NCI-H1092 treated with DMSO at 0.1 percent for 48 hours (cell line): ENCODE measurements around the gene MAL.

ENCODE experiments used
- DNase-seq: peaks from one replicate; lab custom pipeline; 2025; lab: John Stamatoyannopoulos, UW

MAL gene

DNA sequence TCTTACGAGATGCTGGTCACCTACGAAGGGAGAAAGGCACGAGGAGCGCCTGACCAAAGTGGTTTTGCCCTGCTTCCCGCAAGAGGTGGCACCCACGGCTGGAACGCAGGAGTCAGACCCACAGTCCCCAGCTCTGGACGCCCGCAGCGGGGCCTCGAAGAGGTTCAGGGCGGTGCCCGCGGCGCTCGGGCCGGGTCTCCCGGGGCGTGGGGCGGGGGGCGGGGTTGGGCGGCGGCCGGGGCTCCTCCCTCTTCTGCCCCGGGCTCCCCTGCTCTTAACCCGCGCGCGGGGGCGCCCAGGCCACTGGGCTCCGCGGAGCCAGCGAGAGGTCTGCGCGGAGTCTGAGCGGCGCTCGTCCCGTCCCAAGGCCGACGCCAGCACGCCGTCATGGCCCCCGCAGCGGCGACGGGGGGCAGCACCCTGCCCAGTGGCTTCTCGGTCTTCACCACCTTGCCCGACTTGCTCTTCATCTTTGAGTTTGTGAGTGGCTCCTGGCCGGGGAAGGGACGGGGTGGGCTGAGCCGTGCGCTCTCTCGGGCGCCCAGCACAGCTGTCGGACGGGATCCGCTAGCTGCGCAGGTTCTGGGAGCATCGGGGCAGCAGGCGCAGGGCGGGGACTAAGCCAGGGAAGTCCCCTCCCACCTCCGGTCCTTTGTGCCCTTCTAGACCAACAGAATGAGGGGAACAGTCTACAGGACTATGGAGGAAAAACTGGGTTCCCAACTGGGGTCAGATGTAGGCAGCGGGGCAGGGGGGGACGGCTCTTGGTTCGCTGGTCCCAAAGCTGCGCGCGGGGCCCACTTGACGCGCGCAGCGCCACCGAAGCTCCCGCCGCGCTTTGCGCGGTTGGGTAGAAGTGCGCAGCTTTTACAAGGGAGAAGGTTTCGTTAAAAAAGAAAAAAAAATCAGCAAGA, at the start of gene MAL:
Gene MAL, plus strand, starts transcription at position 303 of the 914 bp plus-strand sequence. Its CDS starts 85 bp downstream, at position 388.
- no peak for DNase-seq

DNA sequence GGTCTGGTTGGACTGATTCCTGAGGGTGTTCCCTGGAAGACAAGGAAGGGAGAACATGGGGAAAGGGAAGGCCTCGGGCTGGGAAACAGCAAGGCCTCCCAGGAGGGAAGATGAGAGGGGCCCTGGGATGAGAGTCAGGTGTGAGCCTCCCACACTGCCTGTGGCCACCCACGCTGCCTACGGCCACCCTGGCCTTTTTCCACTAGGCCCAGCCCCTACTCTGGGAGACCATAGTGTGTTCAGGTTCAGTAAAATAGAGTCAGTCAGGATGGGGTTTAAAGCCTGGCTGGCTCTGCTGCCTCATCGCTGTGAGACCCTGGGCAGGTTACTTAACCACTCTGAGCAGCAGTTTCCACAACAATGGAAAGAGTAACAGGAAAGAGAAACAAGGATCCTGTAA, 47.7 kb upstream of the MAL start:
- DNase-seq, result no peak

DNA sequence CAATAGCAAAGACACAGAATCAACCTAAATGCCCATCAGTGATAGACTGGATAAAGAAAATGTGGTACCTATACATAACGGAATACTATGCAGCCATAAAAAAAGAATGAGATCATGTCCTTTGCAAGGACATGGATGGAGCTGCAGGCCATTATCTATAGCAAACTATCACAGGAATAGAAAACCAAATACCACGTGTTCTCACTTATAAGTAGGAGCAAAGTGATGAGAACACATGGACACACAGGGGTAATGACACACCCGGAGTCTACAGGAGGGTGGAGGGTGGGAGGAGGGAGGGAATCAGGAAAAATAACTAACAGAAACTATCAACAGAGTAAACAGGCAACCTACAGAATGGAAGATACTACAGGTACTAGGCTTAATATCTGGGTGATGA, 46.6 kb upstream of the MAL start:
- no peak for DNase-seq

DNA sequence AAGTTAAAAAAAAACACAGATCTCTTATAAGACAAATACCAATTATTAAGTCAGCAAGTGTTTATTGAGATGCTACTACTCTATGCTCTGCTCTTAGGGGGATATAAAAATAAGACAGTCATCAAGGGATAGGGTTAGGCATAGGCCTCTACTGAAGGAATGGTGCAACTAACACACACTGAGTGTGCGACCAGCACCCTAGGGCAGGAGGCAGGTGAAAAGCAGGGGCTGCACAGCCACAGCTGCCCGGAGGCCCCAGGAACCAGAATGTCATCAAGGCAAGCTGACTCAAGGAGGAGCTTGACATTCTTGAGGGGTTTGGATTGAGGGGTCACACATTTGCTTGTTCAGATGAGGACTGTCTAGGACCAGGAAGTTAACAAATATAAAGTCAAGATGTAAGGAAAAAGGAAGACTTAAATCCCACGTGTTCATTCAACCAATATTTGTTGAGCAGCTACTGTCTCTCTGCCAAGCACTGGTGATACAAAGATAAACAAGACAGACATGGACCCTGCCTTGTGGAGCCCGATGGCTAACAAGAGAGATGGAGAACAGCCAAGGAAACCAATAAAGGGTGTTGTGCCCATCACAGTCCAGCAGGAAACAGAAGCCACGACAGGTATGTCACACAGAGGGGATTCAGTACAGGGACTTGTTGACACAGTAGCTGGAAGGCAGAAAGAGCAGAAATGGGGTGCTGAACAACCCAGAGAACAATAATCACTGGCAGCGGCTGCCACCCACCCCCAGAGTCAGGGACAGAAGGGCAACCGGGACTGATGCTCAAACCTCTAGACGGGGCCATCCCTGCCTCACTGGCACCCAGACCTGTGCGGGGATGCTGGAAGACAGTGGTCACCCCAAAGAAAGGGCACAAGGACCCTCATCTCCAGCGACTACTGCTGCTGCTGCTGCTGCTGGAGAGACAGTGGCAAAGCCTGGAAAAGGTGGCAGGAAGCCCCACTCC, 45.8 kb upstream of the MAL start:
- DNase-seq, result no peak

DNA sequence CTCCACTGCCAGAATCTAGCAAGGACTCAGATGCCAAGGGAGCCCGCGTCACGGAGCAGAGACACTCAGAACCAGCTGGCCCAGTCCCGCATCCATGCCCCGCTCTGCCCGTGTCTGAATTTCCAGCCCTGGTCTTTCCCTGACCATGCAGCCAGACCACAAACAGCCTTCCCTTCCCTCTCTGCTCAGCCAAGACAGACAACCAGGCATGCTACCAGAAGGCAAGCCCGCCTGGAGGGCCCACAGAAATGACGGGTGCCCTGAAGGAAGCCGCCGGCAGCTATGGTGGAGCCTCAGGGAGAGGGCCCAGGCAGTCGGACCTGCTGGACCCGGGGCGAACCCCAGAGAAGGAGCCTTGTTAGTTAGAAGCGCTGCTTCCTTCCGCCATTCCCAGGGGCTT, 45.1 kb upstream of the MAL start:
- no peak for DNase-seq

DNA sequence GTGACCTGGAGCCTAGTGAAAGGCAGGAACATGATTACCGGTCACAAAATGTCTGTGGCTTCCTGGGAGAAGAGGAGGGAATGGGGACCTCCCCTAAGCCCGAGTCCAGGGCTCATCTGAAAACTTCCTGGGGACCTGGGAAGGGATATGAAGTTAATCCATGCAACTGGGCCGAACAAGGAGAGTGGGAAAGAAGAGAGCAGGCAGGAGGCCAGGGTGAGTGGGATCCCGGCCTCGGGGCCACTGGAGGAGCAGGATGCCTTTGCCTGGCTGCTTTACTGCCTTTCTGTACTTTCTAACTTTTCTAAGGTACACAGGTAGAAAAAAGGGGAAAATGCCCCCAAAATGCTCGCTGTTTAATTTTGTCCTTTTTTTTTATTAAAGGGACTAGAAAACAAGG, 43.4 kb upstream of the MAL start:
- no peak for DNase-seq

DNA sequence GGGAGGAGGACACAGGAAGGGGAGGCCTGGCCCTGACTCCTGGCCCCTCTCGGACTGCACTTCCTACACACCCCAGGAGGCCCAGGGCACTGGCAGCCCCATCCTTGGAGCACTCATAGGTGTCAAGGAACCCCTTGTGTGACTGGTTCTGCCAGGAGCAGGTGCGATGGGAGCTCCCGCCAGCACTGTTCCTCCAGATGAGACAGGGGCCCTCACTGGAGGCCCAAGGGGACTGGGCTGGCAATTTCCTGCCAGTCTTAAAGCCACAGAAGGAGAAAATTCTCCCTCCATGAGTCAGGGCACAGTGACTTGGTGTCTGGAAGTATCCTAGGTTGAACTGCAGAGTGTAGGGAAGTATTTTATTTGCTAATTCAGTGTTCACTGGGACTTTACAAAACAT, 42.8 kb upstream of the MAL start:
- DNase-seq, result no peak

DNA sequence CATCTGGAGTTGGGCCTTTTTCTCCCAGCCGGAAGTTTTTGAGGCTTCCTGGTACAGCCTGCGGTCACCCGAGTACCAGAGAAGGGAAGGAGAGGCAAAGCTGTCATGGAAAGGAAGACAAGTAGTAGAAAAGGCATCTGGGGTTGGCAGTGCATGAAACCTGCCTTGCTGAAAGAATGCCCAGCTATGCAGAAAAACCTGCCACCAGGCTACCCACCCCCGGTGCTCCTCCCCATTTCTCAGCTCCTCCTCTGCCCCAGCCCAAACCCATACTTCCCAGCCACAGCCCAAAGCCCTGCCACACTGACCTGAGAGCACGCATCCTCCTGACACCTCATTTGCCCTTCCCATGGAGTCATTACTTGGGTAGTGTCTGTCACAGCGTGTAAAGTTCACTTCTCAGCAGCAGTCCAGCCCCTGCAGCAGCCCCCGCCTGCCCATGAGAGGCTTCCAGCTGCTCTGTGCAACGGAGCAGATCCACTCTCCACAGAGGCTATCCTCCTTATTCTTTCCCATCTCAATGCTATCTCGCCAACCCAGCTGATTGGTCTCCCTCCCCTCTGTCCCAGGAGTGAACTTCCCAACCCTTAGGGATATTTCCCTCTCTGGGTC, 40.4 kb upstream of the MAL start:
- no peak for DNase-seq

DNA sequence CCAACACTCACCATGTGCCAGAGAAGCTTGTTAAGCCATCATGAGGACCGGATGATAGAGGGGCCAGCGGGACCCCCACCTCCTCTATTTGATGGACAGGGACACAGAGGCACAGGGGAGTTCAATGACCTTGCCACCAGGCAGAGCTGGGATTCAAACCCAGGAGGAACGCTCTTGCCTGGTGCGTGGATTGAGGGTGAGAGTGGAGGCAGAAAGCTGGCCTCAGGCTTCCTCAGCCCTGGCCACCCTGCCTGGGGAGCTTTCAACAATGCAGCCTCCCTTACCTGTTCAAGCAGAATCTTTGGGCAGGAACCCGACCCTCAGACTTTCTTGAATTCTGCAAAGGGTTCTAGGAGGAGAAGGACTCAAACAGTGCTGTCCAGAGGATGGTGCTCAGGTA, 39.9 kb upstream of the MAL start:
- no peak for DNase-seq

DNA sequence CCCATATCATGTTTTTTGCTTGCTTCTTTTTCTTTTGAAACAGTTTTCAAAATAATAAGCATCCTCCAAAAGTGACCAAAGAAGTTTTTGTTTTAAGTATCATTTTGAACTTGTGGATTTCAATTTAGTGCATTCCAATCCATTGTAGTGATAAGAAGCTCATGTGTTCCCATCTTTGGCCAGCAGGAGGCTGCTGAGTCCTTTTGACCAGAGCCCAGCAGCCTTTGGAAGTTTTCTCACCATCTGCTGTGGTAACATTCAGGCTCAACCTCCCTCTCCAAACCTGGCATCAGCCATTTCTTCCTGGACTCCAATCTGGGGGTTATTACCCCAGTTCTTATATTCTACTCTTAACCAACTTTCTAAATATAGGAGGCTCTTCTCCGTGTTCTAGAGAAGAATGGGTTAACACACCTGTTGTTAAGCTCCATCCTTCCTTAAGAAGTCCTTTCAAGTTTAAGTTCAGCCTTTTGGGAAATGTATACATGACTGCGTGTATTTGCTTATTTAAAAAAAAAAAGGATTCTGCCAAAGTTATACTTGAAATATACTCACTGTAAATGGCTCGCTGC, 39.0 kb upstream of the MAL start:
- DNase-seq, result peak; percentile 3

DNA sequence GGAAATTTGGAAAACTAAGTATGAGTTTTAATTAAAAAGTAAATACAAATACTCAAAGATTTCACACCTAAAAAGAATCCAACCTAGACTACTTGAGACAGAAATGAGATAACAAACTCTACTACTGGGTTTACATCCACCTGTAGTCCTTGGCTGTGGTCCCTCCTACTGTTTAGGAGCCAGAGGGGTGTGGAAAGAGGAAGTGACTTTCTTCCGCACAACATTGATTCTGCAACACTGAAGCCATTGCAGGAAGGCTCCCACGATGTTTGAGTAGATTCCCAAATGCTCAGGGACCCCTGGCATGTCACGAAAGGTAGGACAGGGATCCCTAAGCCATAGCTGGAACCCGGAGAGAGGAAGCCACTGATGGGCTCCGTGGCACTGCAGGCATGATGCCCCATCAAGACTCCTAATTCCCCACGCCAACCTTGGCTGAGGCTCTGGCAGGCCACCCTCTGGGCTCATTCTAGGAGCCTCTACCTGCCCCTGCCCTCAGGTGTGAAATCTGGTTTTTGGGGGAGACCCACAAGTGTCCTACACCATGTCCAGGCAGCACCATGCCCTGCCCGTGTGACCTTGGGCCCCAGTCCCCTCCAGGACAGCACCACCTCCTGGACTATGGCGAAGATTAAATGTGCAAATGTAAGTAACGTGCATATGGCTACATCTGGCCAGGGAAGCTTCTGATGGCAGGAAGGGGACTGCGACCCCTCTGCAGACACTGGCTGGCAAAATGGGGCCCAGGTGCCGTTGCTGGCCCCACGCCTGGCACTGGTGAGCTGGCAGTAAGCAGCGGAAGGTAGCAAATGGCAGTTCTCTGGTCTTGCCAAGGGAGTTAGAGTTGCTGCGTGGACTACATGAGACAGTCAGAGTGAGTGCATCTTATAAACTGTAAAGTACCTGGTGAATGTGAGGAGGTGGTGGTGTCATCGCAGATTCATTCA, 38.2 kb upstream of the MAL start:
- DNase-seq, result no peak

DNA sequence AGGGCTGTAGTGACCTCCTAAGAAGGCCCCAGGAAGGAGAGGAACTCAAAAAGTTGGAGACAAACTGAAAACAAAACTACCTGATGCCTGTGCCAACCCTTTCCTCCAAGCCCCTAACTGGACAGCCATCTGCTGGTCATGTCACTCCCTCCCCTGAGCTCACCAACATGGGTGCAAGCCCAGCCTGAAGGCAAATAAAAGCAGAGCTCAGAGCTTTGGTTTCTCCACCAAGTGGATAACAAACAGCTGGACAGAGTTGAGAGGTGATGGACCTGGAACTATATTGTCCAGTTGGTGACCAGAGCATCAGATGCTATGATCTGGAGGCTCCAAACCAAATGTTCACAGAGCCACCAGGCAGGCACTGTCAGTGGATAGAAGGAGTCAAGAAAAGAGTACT, 34.6 kb upstream of the MAL start:
- DNase-seq, result no peak

DNA sequence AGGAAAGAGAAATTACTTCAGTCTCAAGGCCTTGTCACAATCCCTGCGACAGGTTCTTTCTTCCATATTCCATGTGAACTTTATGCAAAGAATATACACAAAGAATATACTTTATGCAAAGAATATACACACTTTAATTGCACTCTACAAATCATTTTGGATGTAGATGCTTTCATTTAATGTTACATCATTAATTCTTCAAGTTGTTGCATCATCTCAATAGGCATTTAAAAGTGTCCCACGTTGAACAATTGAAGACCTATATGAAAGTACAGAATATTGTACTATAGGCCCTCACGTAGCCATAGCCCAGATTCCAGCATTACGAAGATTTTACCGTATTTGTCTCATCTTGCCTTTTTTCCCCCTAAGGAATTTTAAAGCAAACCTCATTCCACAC, 33.1 kb upstream of the MAL start:
- DNase-seq, result no peak

DNA sequence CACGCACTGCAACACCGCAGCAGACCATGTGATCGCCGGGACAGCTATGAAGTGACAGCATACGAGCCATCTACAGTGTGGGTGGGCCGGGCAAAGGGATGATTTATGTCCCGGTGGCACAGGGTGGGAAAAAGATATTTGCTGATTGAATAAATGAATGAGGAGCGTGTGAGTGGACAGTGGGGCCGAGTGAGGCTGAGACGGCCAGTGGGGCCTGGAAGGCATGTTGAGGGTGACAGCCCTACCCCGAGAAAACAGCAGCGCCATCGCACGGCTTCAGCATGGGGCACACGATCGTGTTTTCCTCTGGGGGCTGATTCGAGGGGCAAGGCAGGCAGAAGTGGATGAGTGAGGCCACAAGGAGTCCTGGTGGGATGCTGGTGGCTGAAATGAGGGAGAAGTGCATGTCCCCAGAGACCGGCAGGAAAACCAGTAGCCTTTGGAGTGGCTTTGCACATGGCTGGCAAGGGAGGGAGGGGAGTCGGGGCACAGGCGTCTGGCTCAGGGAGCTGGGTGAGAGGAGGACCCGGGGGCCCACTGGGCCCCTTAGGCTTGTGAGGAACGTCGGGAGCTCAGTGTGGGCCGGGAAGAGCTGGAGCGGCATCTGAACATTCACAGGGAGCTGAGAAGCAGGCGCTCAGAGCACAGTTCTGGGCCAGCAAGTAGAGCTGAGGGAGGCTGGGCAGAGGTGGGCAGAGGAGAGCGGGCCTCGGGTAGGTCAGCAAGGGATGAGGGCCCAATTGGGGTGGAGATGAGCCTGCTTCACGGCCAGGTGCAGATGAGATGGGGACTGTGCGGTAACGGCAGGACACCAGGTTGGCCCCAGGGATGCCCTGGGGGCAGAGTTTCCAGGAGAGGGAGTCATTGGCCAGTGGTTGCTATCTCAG, 32.1 kb upstream of the MAL start:
- no peak for DNase-seq

DNA sequence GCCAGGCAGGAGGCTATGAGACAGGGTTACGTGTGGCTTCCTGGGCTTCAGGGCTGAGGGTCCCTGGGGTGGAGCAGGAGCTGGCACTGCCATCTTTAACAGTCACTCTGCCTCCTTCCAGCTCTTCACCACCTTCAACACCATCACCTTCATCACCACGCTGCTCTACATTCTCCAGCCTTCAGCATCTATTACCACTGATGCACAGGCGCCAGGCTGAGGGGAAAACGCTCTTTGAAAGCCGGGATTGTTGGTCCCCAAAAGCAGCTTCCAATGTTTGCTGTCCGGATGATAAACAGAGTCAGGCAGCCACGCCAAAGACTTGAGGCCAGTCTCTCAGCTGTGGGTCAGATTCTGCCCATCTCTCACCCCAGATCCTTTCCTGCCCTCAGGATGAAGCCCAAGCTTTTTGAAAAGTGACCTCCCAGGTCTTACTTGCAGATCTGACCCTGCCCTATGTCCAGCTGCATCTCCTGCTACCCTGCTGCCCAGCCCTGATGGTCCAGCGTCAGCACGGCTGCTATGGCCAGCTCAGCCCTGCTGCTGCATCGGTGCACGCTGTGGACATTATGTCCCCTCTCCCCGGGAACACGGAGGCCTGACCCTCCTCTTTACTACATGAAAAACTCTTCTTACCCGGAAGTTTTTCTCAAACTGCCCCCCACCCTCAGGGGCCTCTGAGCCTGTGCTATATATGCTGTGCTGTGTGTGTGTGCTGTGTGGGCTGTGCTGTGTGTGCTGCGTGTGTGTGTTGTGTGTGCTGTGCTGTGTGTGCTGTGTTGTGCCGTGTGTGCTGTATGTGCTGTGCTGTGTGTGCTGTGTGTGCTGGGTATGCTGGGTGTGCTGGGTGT, 31.2 kb upstream of the MAL start:
- no peak for DNase-seq

DNA sequence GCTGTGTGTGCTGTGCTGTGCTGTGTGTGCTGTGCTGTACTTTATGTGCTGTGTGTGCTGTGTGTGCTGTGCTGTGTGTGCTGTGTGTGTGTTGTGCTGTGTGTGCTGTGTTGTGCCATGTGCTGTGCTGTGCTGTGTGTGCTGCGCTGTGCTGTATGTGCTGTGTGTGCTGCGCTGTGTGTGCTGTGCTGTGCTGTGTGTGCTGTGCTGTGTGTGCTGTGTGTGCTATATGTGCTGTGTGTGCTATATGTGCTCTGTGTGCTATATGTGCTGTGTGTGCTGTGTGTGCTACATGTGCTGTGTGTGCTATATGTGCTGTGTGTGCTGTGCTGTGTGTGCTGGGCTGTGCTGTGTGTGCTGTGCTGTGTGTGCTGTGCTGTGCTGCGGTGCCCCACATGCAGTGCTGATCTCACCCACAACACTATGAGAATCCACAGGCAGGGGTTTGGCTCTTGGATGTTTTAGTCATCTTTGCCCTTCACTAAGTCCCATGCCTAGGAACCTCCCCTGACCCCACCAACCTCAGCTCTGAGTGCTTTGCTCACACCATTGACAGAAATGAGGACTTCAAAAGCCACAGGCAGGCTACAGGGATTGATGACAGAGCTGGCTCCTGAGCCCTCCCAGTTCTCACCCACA, 30.5 kb upstream of the MAL start:
- no peak for DNase-seq

DNA sequence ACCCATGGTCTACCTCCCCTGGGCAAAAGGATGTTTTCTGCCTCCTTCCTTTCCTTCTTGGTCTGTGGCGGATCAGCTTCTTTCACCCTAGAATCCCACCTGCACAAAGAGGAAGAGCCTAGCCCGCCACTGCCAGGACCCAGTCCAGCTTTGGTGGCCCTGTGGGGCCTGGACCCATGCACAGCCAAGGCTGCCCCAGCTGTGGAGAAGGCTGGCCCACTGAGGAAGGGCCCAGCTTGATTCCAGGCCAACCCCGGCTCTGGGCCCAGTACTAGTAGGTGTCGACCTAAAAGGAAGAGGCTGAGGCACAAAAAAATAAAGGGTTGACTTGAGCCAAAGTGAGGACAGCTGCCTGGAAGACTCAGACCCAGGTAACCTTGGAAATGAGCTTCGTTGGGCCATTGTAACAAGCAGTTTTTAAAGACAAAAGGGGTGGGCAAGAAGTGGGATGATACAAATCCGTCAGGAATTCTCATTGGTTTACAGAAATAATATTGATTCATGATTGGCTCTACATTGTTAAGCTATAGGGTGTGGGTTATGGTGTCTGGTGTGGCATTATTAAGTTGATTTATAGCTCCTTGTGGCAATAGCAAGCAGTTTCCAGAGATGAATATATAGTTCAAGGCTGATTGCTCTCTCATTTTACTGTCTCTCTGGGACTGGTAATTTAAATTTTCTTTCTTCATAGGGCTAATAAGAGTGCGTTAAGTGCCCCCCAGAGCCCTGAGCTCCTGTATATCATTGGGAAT, 29.8 kb upstream of the MAL start:
- DNase-seq, result no peak
